DOHH2 (cell line): ENCODE data around the gene NUP93.

ENCODE experiments used
- H3F3A ChIP-seq: fragments of 200-600 bp; sonication (generic), shearing (Covaris generic); 2 replicates; pipeline ENCODE4 v1.6.0; 2016; ENCODE audit warnings: antibody characterized with exemption, mild to moderate bottlenecking; ENCODE audit not compliant: control insufficient read depth, insufficient read depth
- H3K27ac ChIP-seq: fragments of 200-600 bp; sonication (generic); 2 replicates; pipeline ENCODE4 v1.5.1; 2014; ENCODE audit warnings: low read depth, mild to moderate bottlenecking, low read length, moderate library complexity
- H3K27me3 ChIP-seq: fragments of 200-600 bp; sonication (generic); 2 replicates; pipeline ENCODE4 v1.6.1; 2014; ENCODE audit warnings: mild to moderate bottlenecking, low read length, mixed read lengths; ENCODE audit not compliant: control insufficient read depth
- H3K36me3 ChIP-seq: fragments of 200-600 bp; sonication (generic); 2 replicates; pipeline ENCODE4 v1.6.1; 2014; ENCODE audit warnings: mild to moderate bottlenecking, low read length, moderate library complexity, mixed read lengths; ENCODE audit not compliant: control insufficient read depth
- H3K4me1 ChIP-seq: fragments of 200-600 bp; sonication (generic); 2 replicates; pipeline ENCODE4 v1.6.1; 2014; ENCODE audit warnings: mild to moderate bottlenecking, low read length, mixed read lengths; ENCODE audit not compliant: control insufficient read depth
- H3K4me2 ChIP-seq: fragments of 200-600 bp; sonication (generic); 2 replicates; pipeline ENCODE4 v1.6.0; 2014; ENCODE audit warnings: mild to moderate bottlenecking, low read length, moderate library complexity
- H3K4me3 ChIP-seq: fragments of 200-600 bp; sonication (generic); 2 replicates; pipeline ENCODE4 v1.5.1; 2014; ENCODE audit warnings: mild to moderate bottlenecking, low read length, mixed read lengths
- H3K79me2 ChIP-seq: fragments of 200-600 bp; sonication (generic); 2 replicates; pipeline ENCODE4 v1.6.1; 2014; ENCODE audit warnings: mild to moderate bottlenecking, low read length, mixed read lengths; ENCODE audit not compliant: control insufficient read depth
- H3K9me2 ChIP-seq: fragments of 200-600 bp; sonication (generic); replicated peaks from 2 replicates; pipeline ENCODE4 v1.6.1; 2014; ENCODE audit warnings: mild to moderate bottlenecking, low read length, mixed read lengths; ENCODE audit not compliant: control insufficient read depth
- H3K9me3 ChIP-seq: fragments of 200-600 bp; sonication (generic); 2 replicates; pipeline ENCODE4 v1.6.1; 2014; ENCODE audit warnings: antibody characterized with exemption, low read length, mixed read lengths; ENCODE audit not compliant: control insufficient read depth, insufficient read depth
- H4K20me1 ChIP-seq: fragments of 200-600 bp; sonication (generic); 2 replicates; pipeline ENCODE4 v1.6.0; 2014; ENCODE audit warnings: low read depth, mild to moderate bottlenecking, antibody characterized with exemption, low read length, moderate library complexity; ENCODE audit not compliant: control insufficient read depth, insufficient read depth
- EZH2phosphoT487 ChIP-seq: fragments of 200-600 bp; sonication (generic); IDR thresholded peaks from 2 replicates; pipeline ENCODE4 v1.6.1; 2017; ENCODE audit warnings: borderline replicate concordance, mild to moderate bottlenecking, antibody characterized with exemption, low read length, moderate library complexity, mixed read lengths
- TF ChIP-seq, protein P1 (sequence below): fragments of 200-600 bp; sonication (generic); IDR thresholded peaks from one replicate; pipeline ENCODE4 v1.5.1; 2014; ENCODE audit warnings: antibody characterized with exemption, mild to moderate bottlenecking, low read depth, low read length; ENCODE audit not compliant: poor library complexity, severe bottlenecking

NUP93 gene

DNA sequence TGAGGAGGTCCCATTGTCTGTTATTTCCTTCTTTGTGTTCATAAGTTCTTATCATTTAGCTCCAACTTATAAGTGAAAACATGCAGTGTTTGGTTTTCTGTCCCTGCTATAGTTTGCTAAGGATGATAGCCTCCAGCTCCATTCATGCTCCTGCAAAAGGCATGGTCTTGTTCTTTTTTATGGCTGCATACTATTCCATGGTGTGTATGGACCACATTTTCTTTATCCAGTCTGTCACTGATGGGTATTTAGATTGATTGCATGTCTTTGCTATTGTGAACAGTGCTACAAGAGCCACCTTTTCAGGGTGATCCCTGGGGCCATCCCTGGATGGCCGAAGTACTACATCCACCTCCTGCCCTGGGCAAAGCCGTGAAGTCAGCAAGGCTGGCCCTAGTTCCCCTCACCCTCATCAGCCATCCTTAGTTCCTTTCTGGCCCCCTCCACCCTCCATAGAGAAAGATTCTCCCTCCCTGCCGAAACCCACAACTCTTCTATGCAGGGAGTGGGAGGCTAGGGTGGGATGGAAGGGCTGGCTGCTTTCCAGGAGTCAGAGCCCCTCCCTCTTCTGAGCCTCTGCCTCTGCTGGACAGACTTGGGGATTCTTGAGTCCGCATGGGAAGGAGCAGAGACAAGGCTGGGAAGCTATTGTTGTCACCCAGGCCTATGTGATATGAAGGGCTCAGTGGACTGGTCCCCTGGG lies 39.4 kb upstream of the NUP93 start:
- Histone ChIP-seq H3K4me3 (no peak overlapping the region), H3K36me3 (no peaks in the 10 kb centered on the region), H4K20me1 (no peaks in the 10 kb centered on the region), H3F3A (no peaks in the 10 kb centered on the region), H3K4me1 (no peaks in the 10 kb centered on the region), H3K79me2 (no peaks in the 10 kb centered on the region), H3K9me3 (no peaks in the 10 kb centered on the region), H3K4me2 (no peak overlapping the region), H3K27me3 (peaks cover 18% of the 10 kb centered on the region; the same call in 1 of the 2 replicates), H3K27ac (no peak overlapping the region), H3K9me2 (no peaks in the 10 kb centered on the region)
- no peak for TF ChIP-seq EZH2phosphoT487
- TF ChIP-seq, protein P1, sequence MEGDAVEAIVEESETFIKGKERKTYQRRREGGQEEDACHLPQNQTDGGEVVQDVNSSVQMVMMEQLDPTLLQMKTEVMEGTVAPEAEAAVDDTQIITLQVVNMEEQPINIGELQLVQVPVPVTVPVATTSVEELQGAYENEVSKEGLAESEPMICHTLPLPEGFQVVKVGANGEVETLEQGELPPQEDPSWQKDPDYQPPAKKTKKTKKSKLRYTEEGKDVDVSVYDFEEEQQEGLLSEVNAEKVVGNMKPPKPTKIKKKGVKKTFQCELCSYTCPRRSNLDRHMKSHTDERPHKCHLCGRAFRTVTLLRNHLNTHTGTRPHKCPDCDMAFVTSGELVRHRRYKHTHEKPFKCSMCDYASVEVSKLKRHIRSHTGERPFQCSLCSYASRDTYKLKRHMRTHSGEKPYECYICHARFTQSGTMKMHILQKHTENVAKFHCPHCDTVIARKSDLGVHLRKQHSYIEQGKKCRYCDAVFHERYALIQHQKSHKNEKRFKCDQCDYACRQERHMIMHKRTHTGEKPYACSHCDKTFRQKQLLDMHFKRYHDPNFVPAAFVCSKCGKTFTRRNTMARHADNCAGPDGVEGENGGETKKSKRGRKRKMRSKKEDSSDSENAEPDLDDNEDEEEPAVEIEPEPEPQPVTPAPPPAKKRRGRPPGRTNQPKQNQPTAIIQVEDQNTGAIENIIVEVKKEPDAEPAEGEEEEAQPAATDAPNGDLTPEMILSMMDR = no peak

GRCh38 chr16:56691885-56692284 lies 38.0 kb upstream of the NUP93 start:
- Histone ChIP-seq H3K4me1 (no peaks in the 10 kb centered on the region), H3K4me2 (no peak overlapping the region)
- TF ChIP-seq, protein P1 = no peak
- no peak for TF ChIP-seq EZH2phosphoT487

GRCh38 chr16:56695246-56695645 lies 34.7 kb upstream of the NUP93 start:
- TF ChIP-seq, protein P1 = no peak
- TF ChIP-seq EZH2phosphoT487 = no peak
- no peak overlapping the region for H3K27ac ChIP-seq
- H3K79me2 ChIP-seq = no peaks in the 10 kb centered on the region
- no peak overlapping the region for H3K4me2 ChIP-seq
- no peaks in the 10 kb centered on the region for H3K4me1 ChIP-seq
- no peaks in the 10 kb centered on the region for H3K9me2 ChIP-seq
- H3K4me3 ChIP-seq = no peak overlapping the region
- no peaks in the 10 kb centered on the region for H3K9me3 ChIP-seq
- H4K20me1 ChIP-seq = no peaks in the 10 kb centered on the region
- H3K36me3 ChIP-seq = no peaks in the 10 kb centered on the region
- no peaks in the 10 kb centered on the region for H3F3A ChIP-seq
- H3K27me3 ChIP-seq = no peaks in the 10 kb centered on the region

More at GRCh38 chr16:56691885-56692284, 38.0 kb upstream of the NUP93 start:
- Histone ChIP-seq H3K4me3 (no peak overlapping the region), H4K20me1 (no peaks in the 10 kb centered on the region), H3K36me3 (no peaks in the 10 kb centered on the region), H3K79me2 (no peaks in the 10 kb centered on the region), H3F3A (no peaks in the 10 kb centered on the region), H3K9me3 (no peaks in the 10 kb centered on the region), H3K9me2 (no peaks in the 10 kb centered on the region), H3K27me3 (peaks cover 18% of the 10 kb centered on the region; the same call in 1 of the 2 replicates), H3K27ac (no peak overlapping the region)
